HCT116 (cell line): ENCODE results near the gene KRT33B. TPM values are rescaled to one million over a fixed set of nuclear protein-coding genes. Genes with fewer than 3 reads are reported as not detected.

ENCODE experiments used
- ATAC-seq: fragments of 200-7000 bp; cut with Tn5 transposase; 2 replicates; pipeline ENCODE4 v1.9.1; 2020; ENCODE audit warnings: mild to moderate bottlenecking, moderate library complexity
- BruUV-seq: library from RNA; stranded (reverse); fragments of 400-500 nt; replicated peaks from 2 replicates; lab custom pipeline; 2021; lab: Mats Ljungman, UMichigan
- CTCF ChIA-PET: fragments of 300-600 bp; sonication (Branson Sonifier 250); formaldehyde crosslinking; loops from one replicate; lab custom pipeline; 2021; ENCODE audit warnings: antibody characterized with exemption; lab: Charles Lee
- POLR2A ChIA-PET: fragments of 300-600, 350-600 bp; sonication (Branson Sonifier 250); formaldehyde crosslinking; loops from one replicate; lab custom pipeline; 2021; ENCODE audit warnings: antibody characterized with exemption; lab: Charles Lee
- RAD21 ChIA-PET, 2 experiments: fragments of 300-600 bp; sonication (Branson Sonifier 250); formaldehyde crosslinking; loops; one replicate each; lab custom pipeline; 2023; ENCODE audit warnings: low total read pairs in 2 of 2; ENCODE audit not compliant: uncharacterized antibody in 2 of 2, unreplicated experiment in 2 of 2, low non-redundant PET in 1 of 2; lab: Charles Lee
- DNase-seq: peaks from one replicate; pipeline ENCODE4 v3.0.0-alpha.2; 2010; ENCODE audit warnings: low read depth, low spot score
- H2AFZ ChIP-seq: fragments of 200-600 bp; shearing (Covaris generic), sonication (generic); 2 replicates; pipeline ENCODE4 v1.6.1; 2017; ENCODE audit warnings: low read depth, mixed run types, mixed read lengths, antibody characterized with exemption, low read length; ENCODE audit not compliant: poor library complexity, severe bottlenecking
- H3K27ac ChIP-seq: 2 replicates; pipeline ENCODE4 v1.5.1; 2012; ENCODE audit warnings: low read depth, low read length
- H3K27me3 ChIP-seq: fragments of 200-600 bp; sonication (generic); 2 replicates; pipeline ENCODE4 v1.6.1; 2016; ENCODE audit warnings: mixed run types, low read length, mixed read lengths; ENCODE audit not compliant: insufficient read depth
- H3K36me3 ChIP-seq, 2 experiments: fragments of 200-500 bp in 1 of 2; fragments of 200-600 bp in 1 of 2; sonication (Bioruptor generic) in 1 of 2; sonication (generic) in 1 of 2; 2 replicates each; pipeline versions ENCODE4 v1.5.1 to v1.6.1; 2014 to 2016; ENCODE audit warnings: low read length in 2 of 2, inconsistent platforms in 1 of 2, mixed read lengths in 1 of 2, mixed run types in 1 of 2; ENCODE audit not compliant: insufficient read depth in 2 of 2, control insufficient read depth in 1 of 2
- H3K4me1 ChIP-seq, 2 experiments: fragments of 200-600 bp in 1 of 2; sonication (generic) in 1 of 2; 2 replicates each; pipeline versions ENCODE4 v1.5.1 to v1.6.1; 2012 to 2017; ENCODE audit warnings: low read length in 2 of 2, inconsistent platforms in 1 of 2, mild to moderate bottlenecking in 1 of 2, mixed read lengths in 1 of 2, mixed run types in 1 of 2, moderate library complexity in 1 of 2; ENCODE audit not compliant: insufficient read depth in 2 of 2, control insufficient read depth in 1 of 2
- H3K4me2 ChIP-seq: fragments of 200-600 bp; sonication (generic); 2 replicates; pipeline ENCODE4 v1.6.1; 2017; ENCODE audit warnings: mixed run types, low read length, mixed read lengths
- H3K4me3 ChIP-seq, 2 experiments: fragments of 200-600 bp in 1 of 2; sonication (generic) in 1 of 2; replicated peaks in 1 of 2; 2 replicates each; pipeline ENCODE4 v1.5.1; 2011 to 2016; ENCODE audit warnings: low read length in 2 of 2, control low read depth in 1 of 2, low read depth in 1 of 2, mild to moderate bottlenecking in 1 of 2, mixed read lengths in 1 of 2, mixed run types in 1 of 2
- H3K79me2 ChIP-seq: fragments of 200-600 bp; sonication (generic); 2 replicates; pipeline ENCODE4 v1.6.1; 2017; ENCODE audit warnings: mild to moderate bottlenecking, mixed run types, low read length, moderate library complexity, mixed read lengths; ENCODE audit not compliant: insufficient read depth
- H3K9ac ChIP-seq: fragments of 200-600 bp; sonication (generic); 2 replicates; pipeline ENCODE4 v1.6.1; 2016; ENCODE audit warnings: low read length, mixed read lengths
- H3K9me2 ChIP-seq: fragments of 200-600 bp; sonication (generic), shearing (Covaris generic); 2 replicates; pipeline ENCODE4 v1.6.1; 2017; ENCODE audit warnings: mixed run types, mild to moderate bottlenecking, moderate library complexity; ENCODE audit not compliant: insufficient read depth
- H3K9me3 ChIP-seq, 2 experiments: fragments of 200-500 bp in 1 of 2; fragments of 200-600 bp in 1 of 2; sonication (Bioruptor generic) in 1 of 2; sonication (generic) in 1 of 2; 2 replicates each; pipeline ENCODE4 v1.6.1; 2014 to 2017; ENCODE audit warnings: low read length in 2 of 2, mixed read lengths in 2 of 2, inconsistent platforms in 1 of 2, low read depth in 1 of 2, mild to moderate bottlenecking in 1 of 2, mixed run types in 1 of 2, moderate library complexity in 1 of 2; ENCODE audit not compliant: control insufficient read depth in 1 of 2, insufficient read depth in 1 of 2
- H4K20me1 ChIP-seq: fragments of 200-600 bp; sonication (generic), shearing (Covaris generic); 2 replicates; pipeline ENCODE4 v1.6.1; 2017; ENCODE audit warnings: mixed run types, mild to moderate bottlenecking, moderate library complexity; ENCODE audit not compliant: insufficient read depth
- CEBPB ChIP-seq: IDR thresholded peaks from 2 replicates; pipeline ENCODE4 v1.6.1; 2012; ENCODE audit warnings: low read depth
- EGR1 ChIP-seq: IDR thresholded peaks from 2 replicates; pipeline ENCODE4 v1.6.1; 2012; ENCODE audit warnings: low read depth
- ELF1 ChIP-seq: IDR thresholded peaks from 2 replicates; pipeline ENCODE4 v1.6.1; 2012; ENCODE audit warnings: low read depth, borderline replicate concordance
- JUND ChIP-seq: IDR thresholded peaks from 2 replicates; pipeline ENCODE4 v1.6.1; 2012
- RAD21 ChIP-seq: IDR thresholded peaks from 2 replicates; pipeline ENCODE4 v1.6.1; 2012; ENCODE audit warnings: low read depth, mild to moderate bottlenecking
- YY1 ChIP-seq: IDR thresholded peaks from 2 replicates; pipeline ENCODE4 v1.6.1; 2011; ENCODE audit warnings: low read length, low read depth, moderate library complexity, mild to moderate bottlenecking; ENCODE audit not compliant: insufficient replicate concordance; ENCODE audit errors: extremely low read depth
- ZNF274 ChIP-seq: fragments of 200-500 bp; sonication (Bioruptor generic); IDR thresholded peaks from 2 replicates; pipeline ENCODE4 v1.6.1; 2014; ENCODE audit warnings: mild to moderate bottlenecking, low read depth, low read length, inconsistent platforms
- intact Hi-C: fragments of 100-400 bp; cut with micrococcal nuclease; formaldehyde crosslinking; loops from 2 replicates; pipeline ENCODE4 v1.10.0; 2022
- total RNA-seq: library from RNA; stranded (reverse); gene quantifications from one replicate; pipeline ENCODE4 v1.2.1, GENCODE V29; 2021; ENCODE audit not compliant: unreplicated experiment
- TF ChIP-seq, protein P1 (sequence below): IDR thresholded peaks from 2 replicates; pipeline ENCODE4 v1.6.1; 2012; ENCODE audit warnings: low read depth

Gene KRT33B
- total RNA-seq, 1 experiment from 2014 or later: not detected

DNA sequence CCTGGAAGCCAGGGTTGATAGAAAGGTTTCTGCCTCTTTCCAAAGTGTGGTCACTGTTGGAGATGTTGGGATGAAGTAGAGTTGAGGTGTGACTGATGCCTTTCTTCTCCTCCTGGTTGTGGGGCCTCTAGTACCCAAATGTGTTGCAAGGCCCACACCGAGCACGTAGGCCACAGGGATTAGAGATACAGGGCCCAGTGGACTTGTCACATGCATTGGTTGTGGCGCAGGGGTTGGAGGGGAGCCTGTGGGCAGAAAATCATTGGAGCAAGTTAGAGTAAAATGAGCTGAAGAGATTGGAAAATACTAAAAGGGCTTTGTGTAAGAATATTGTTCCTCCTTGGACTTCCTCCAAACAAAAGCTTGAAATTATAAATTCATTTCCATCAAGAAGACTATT, 23.6 kb downstream of the KRT33B start:
- DNase-seq (no peak), ATAC-seq (no peak)
- ChIA-PET CTCF (no interaction called here), RAD21 (no interaction called here), POLR2A (no interaction called here)
- no peak for TF ChIP-seq JUND
- BruUV-seq: no TSS peak
- Histone ChIP-seq H3K9ac (no peak overlapping the region), H3K9me3 (peaks cover 3 to 9% of the 10 kb centered on the region in 2 experiments; a peak in 1 of 4 replicates), H3K4me1 (no peaks in the 10 kb centered on the region), H3K27me3 (no peaks in the 10 kb centered on the region), H3K4me3 (no peak overlapping the region), H3K9me2 (no peaks in the 10 kb centered on the region), H3K4me2 (no peak overlapping the region), H3K79me2 (no peaks in the 10 kb centered on the region), H3K27ac (no peak overlapping the region), H3K36me3 (no peaks in the 10 kb centered on the region), H2AFZ (no peak overlapping the region), H4K20me1 (no peaks in the 10 kb centered on the region)
- intact Hi-C loops: no loop called here

DNA sequence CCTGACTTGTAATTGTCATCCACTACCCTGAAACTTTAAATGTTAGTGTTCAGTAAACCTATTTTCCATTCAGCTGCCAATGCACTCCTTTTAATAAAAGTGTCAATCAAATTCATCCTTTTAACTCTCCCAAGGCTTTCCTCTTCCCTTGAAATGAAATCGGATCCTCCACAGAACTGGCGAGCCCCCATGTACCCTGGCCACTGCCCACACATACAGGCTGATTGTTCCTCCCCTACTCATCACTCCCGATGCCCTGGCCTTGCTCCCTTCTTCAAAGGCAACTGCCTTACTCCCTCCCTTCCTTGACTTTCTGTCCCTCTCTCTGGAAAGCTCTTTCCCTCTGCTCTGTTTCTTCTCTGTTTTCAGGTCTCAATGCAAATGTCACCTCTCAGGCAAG, 26.6 kb downstream of the KRT33B start:
- RAD21 ChIA-PET: no interaction called here
- peaks cover 3 to 9% of the 10 kb centered on the region in 2 experiments; a peak in 1 of 4 replicates for H3K9me3 ChIP-seq
- no peak overlapping the region for H3K4me3 ChIP-seq
- no peak overlapping the region for H2AFZ ChIP-seq
- H3K4me1 ChIP-seq: no peaks in the 10 kb centered on the region
- POLR2A ChIA-PET: no interaction called here
- DNase-seq: no peak
- H3K79me2 ChIP-seq: no peaks in the 10 kb centered on the region
- ATAC-seq: no peak
- no peak overlapping the region for H3K27ac ChIP-seq
- H3K36me3 ChIP-seq: no peaks in the 10 kb centered on the region
- no peak overlapping the region for H3K9ac ChIP-seq
- CTCF ChIA-PET: no interaction called here
- no peaks in the 10 kb centered on the region for H4K20me1 ChIP-seq
- BruUV-seq: no TSS peak
- H3K9me2 ChIP-seq: no peaks in the 10 kb centered on the region
- H3K4me2 ChIP-seq: no peak overlapping the region
- TF ChIP-seq YY1 (no peak), RAD21 (no peak), ZNF274 (no peak), CEBPB (no peak), JUND (no peak), ELF1 (no peak), EGR1 (no peak)
- TF ChIP-seq, protein P1, sequence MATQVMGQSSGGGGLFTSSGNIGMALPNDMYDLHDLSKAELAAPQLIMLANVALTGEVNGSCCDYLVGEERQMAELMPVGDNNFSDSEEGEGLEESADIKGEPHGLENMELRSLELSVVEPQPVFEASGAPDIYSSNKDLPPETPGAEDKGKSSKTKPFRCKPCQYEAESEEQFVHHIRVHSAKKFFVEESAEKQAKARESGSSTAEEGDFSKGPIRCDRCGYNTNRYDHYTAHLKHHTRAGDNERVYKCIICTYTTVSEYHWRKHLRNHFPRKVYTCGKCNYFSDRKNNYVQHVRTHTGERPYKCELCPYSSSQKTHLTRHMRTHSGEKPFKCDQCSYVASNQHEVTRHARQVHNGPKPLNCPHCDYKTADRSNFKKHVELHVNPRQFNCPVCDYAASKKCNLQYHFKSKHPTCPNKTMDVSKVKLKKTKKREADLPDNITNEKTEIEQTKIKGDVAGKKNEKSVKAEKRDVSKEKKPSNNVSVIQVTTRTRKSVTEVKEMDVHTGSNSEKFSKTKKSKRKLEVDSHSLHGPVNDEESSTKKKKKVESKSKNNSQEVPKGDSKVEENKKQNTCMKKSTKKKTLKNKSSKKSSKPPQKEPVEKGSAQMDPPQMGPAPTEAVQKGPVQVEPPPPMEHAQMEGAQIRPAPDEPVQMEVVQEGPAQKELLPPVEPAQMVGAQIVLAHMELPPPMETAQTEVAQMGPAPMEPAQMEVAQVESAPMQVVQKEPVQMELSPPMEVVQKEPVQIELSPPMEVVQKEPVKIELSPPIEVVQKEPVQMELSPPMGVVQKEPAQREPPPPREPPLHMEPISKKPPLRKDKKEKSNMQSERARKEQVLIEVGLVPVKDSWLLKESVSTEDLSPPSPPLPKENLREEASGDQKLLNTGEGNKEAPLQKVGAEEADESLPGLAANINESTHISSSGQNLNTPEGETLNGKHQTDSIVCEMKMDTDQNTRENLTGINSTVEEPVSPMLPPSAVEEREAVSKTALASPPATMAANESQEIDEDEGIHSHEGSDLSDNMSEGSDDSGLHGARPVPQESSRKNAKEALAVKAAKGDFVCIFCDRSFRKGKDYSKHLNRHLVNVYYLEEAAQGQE: no peak
- no peaks in the 10 kb centered on the region for H3K27me3 ChIP-seq
- intact Hi-C loops: no loop called here
